ENCODE data around the gene LRRC4C.

DNA sequence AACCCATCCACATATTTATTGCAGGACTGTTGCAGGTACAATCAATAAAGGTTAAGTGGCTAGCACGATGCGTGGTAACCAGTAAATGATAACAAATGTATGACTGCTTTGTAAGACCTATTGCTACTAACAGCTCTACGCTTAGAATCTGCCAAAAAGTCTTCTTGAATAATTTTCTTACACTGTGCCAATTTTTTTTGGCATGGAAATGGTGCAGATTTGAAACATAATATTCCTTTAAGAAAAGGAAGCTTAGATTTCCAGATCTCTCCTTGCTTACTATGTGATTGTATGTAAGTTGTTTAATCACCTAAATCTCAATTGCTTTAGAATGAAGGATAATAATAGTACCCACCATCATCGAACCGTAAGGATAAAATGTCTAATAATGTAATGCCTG lies 192.0 kb downstream of the LRRC4C start:
- TF ChIP-seq TAF1 (IDR thresholded peaks at IDR 0.05; ENCODE audit: low read depth, low read length) (no peak), SPI1 (IDR thresholded peaks at IDR 0.05; ENCODE audit: low read depth, low read length) (no peak), POLR2A (IDR thresholded peaks at IDR 0.05; ENCODE audit: low read depth, low read length) (no peak)

Data from GM12891 (cell line).